K562 (cell line): ENCODE results near the gene EVL. TPM values are rescaled to one million over a fixed set of nuclear protein-coding genes. Genes with fewer than 3 reads are reported as not detected.
"Not testable (repeated sequence)": the region's sequence is repeated elsewhere in the genome, so short reads cannot be mapped to it uniquely, and the experiment has no call there.

ENCODE experiments used
- ATAC-seq: fragments of 200-7000 bp; cut with Tn5 transposase; 3 replicates; pipeline ENCODE4 v1.9.1; 2020; ENCODE audit warnings: moderate library complexity
- BruUV-seq: library from RNA; stranded (reverse); fragments of 400-500 nt; replicated peaks from 2 replicates; lab custom pipeline; 2021; lab: Mats Ljungman, UMichigan
- CTCF ChIA-PET: fragments of 300-600 bp; formaldehyde crosslinking; extraction: SDS; loops from one replicate; lab custom pipeline; 2021; ENCODE audit warnings: low intra/inter-chr PET ratio; lab: Yijun Ruan, JAX
- POLR2A ChIA-PET: fragments of 300-600, 350-650 bp; sonication (Branson Sonifier 250); formaldehyde crosslinking; extraction: SDS; loops from one replicate; lab custom pipeline; 2021; ENCODE audit warnings: antibody characterized with exemption, inconsistent platforms; lab: Yijun Ruan, JAX
- DNase-seq, 4 experiments: peaks; one replicate each; pipeline versions ENCODE4 v3.0.0 to v3.0.0-alpha.2; 2011 to 2018; ENCODE audit warnings: low spot score in 3 of 4, mixed read lengths in 3 of 4; ENCODE audit errors: extremely low read depth in 1 of 4
- FAIRE-seq: peaks from 2 replicates; lab custom pipeline; 2011; peaks lifted over from hg19 to GRCh38; lab: Jason Lieb, UNC
- H2AFZ ChIP-seq: 2 replicates; pipeline ENCODE4 v1.6.0; 2011; ENCODE audit warnings: low read depth, low read length, control low read depth, inconsistent platforms
- H3K27ac ChIP-seq: fragments of 200-600 bp; 3 replicates; pipeline ENCODE4 v1.8.0; 2011; ENCODE audit warnings: low read depth, mild to moderate bottlenecking, control low read depth, inconsistent platforms, low read length, moderate library complexity, mixed read lengths; ENCODE audit errors: extremely low read depth
- H3K27me3 ChIP-seq, 2 experiments: fragments of 300-600 bp in 1 of 2; 2 replicates in 1 of 2; 3 replicates in 1 of 2; pipeline versions ENCODE4 v1.6.0 to v1.8.0; 2011; ENCODE audit warnings: inconsistent platforms in 2 of 2, low read length in 2 of 2, mild to moderate bottlenecking in 1 of 2, mixed read lengths in 1 of 2, moderate library complexity in 1 of 2; ENCODE audit not compliant: control insufficient read depth in 2 of 2, insufficient read depth in 2 of 2
- H3K36me3 ChIP-seq: fragments of 300-600 bp; 3 replicates; pipeline ENCODE4 v1.8.0; 2011; ENCODE audit warnings: mild to moderate bottlenecking, low read length, inconsistent platforms; ENCODE audit not compliant: control insufficient read depth, insufficient read depth
- H3K4me1 ChIP-seq, 2 experiments: fragments of 200-600 bp in 1 of 2; replicated peaks in 1 of 2; 2 replicates in 1 of 2; 3 replicates in 1 of 2; pipeline versions ENCODE4 v1.5.1 to v1.8.0; 2011; ENCODE audit warnings: inconsistent platforms in 2 of 2, low read length in 2 of 2, mild to moderate bottlenecking in 1 of 2, mixed read lengths in 1 of 2, moderate library complexity in 1 of 2; ENCODE audit not compliant: control insufficient read depth in 2 of 2, insufficient read depth in 2 of 2
- H3K4me2 ChIP-seq: 2 replicates; pipeline ENCODE4 v1.6.1; 2011; ENCODE audit warnings: low read length, control low read depth, inconsistent platforms, mixed read lengths; ENCODE audit not compliant: insufficient read depth
- H3K4me3 ChIP-seq: fragments of 200-600 bp; sonication (generic), shearing (Covaris generic); 2 replicates; pipeline ENCODE4 v1.5.1; 2016; ENCODE audit warnings: control low read depth, inconsistent platforms
- H3K79me2 ChIP-seq: fragments of 200-600 bp; 3 replicates; pipeline ENCODE4 v1.8.0; 2011; ENCODE audit warnings: low read length, inconsistent platforms; ENCODE audit not compliant: control insufficient read depth, insufficient read depth
- H3K9ac ChIP-seq, 2 experiments: 2 replicates each; pipeline versions ENCODE4 v1.6.0 to v1.6.1; 2011; ENCODE audit warnings: low read depth in 2 of 2, low read length in 2 of 2, control low read depth in 1 of 2, inconsistent platforms in 1 of 2, mild to moderate bottlenecking in 1 of 2, mixed read lengths in 1 of 2; ENCODE audit not compliant: insufficient read depth in 1 of 2
- H3K9me1 ChIP-seq: one replicate; pipeline ENCODE4 v1.6.0; 2011; ENCODE audit warnings: inconsistent platforms, mild to moderate bottlenecking, low read length, moderate library complexity; ENCODE audit not compliant: control insufficient read depth, insufficient read depth
- H3K9me3 ChIP-seq: replicated peaks from 2 replicates; pipeline ENCODE4 v1.5.1; 2011; ENCODE audit warnings: low read depth, low read length, inconsistent platforms; ENCODE audit not compliant: control insufficient read depth, insufficient read depth
- H4K20me1 ChIP-seq: replicated peaks from 2 replicates; pipeline ENCODE4 v1.6.1; 2011; ENCODE audit warnings: low read length, inconsistent platforms, mixed read lengths; ENCODE audit not compliant: control insufficient read depth, insufficient read depth
- C11orf30 ChIP-seq: fragments of 450-650 bp; IDR thresholded peaks from 2 replicates; pipeline ENCODE4 v1.6.1; 2016; ENCODE audit warnings: low read depth, mild to moderate bottlenecking
- MAFK ChIP-seq: IDR thresholded peaks from 2 replicates; pipeline ENCODE4 v1.6.1; 2011; ENCODE audit warnings: low read length, improper control_type of control experiment
- NFIC ChIP-seq: fragments of 450-650 bp; IDR thresholded peaks from 2 replicates; pipeline ENCODE4 v1.6.1; 2017; ENCODE audit warnings: mild to moderate bottlenecking, inconsistent platforms
- ZNF316 ChIP-seq: fragments of 450-650 bp; IDR thresholded peaks from 2 replicates; pipeline ENCODE4 v1.6.1; 2016
- WGBS: fragments of 100-300 bp; shearing (Covaris generic); methylation state at CpG from one replicate; pipeline ENCODE4 v1.1.6; 2016; ENCODE audit warnings: low coverage, mixed read lengths; ENCODE audit not compliant: insufficient coverage; ENCODE audit errors: missing lambda C conversion rate; 5-methylcytosine and 5-hydroxymethylcytosine counted together
- in situ Hi-C: fragments of 300-500 bp; cut with MboI; formaldehyde crosslinking; loops from 4 replicates; pipeline ENCODE4 v1.15.0; 2018; ENCODE audit warnings: inconsistent platforms, mixed read lengths
- intact Hi-C: fragments of 100-400 bp; cut with micrococcal nuclease; formaldehyde crosslinking; loops from 2 replicates; pipeline ENCODE4 v1.14.2; 2022
- polyA plus RNA-seq, 8 experiments: library from polyadenylated mRNA; depleted of rRNA in 4 of 8; stranded (reverse) in 5 of 8; unstranded in 3 of 8; fragments of >200 nt; fragmentation: Nextera tagmentation in 2 of 8; fragmentation: Illumina TruSeq in 1 of 8; extraction: Ambion mirVana in 2 of 8; extraction: Trizol in 1 of 8; gene quantifications; 2 replicates each; pipeline versions ENCODE4 v1.2.1 to v1.2.3, GENCODE V29; 2011 to 2014; ENCODE audit warnings: inconsistent platforms in 1 of 8, missing spikeins in 1 of 8
- total RNA-seq, 7 experiments: library from RNA; depleted of rRNA in 6 of 7; stranded (reverse); fragments of >200 nt in 6 of 7; fragmentation: Illumina TruSeq in 2 of 7; extraction: Trizol in 2 of 7; gene quantifications; 2 replicates each; pipeline versions ENCODE4 v1.2.1 to v1.2.3, GENCODE V29; 2011 to 2021; ENCODE audit warnings: low replicate concordance in 1 of 7

EVL gene
- total and polyA plus RNA-seq, 9 of the 15 experiments (the other 6 are each of a cell fraction or from before 2014, with no cell fraction given) = 2.9 to 43.4 (median 23.9) TPM

DNA sequence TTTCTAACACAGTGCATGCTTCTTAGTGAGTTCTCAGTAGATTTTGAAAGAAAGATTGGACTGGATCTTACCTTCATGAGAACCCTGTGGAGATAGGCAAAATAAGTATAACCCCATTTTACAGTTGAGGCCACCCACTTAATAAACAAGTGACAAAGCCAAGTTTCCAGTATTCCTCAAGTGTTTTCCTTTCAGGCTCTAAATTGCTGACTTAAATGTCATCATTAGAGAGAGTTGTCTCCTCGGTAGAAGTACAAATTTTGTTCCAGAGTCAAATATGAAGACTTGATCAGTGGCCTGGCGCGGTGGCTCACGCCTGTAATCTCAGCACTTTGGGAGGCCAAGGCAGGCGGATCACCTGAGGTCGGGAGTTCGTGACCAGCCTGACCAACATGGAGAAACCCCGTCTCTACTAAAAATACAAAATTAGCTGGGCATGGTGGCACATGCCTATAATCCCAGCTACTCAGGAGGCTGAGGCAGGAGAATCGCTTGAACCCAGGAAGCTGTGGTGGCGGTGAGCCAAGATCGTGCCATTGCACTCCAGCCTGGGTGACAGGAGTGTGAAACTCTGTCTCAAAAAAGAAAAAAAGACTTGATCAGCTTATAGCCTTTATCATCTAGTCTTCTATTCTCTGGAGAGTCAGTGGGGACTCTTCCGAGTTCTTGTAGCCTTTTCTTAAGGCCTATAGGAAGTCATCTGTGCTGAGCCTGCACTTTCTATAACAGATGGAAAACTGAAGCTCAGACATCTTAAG lies 708 bp upstream of the EVL start:
- DNase-seq, H3K9me1 ChIP-seq, BruUV-seq, H4K20me1 ChIP-seq, in situ Hi-C loops, ATAC-seq, H3K36me3 ChIP-seq, CTCF ChIA-PET, H3K4me3 ChIP-seq, FAIRE-seq, H3K9me3 ChIP-seq, H3K27me3 ChIP-seq: not testable (repeated sequence)
- H2AFZ ChIP-seq = 0 out of 2 replicates have a peak overlapping the region, but pooled peaks have one; percentile 68
- peak; percentile 72 for TF ChIP-seq C11orf30
- peak; percentile 42; the same call in 1 of the 2 replicates for TF ChIP-seq NFIC
- 0 out of 2 replicates have a peak, but pooled peaks have one; percentile 25 for TF ChIP-seq MAFK
- TF ChIP-seq ZNF316 = peak; percentile 74
- H3K27ac ChIP-seq = peak overlapping the region; percentile 89; the same call in 2 of the 3 replicates
- intact Hi-C loops = loop anchor here (5.0 kb wide), 2 partner anchors 82 to 173 kb away; partner anchors contain the start of gene YY1
- WGBS = 47% methylated on average over 5 of the region's 12 CpGs
- peaks cover 41% of the 10 kb centered on the region for H3K79me2 ChIP-seq
- POLR2A ChIA-PET = interaction anchor here (0.6 kb wide), 1 partner anchor 32 kb away, joined by 3 read pairs; no protein-coding TSS in a partner anchor
- peaks cover 25 to 66% of the 10 kb centered on the region in 2 experiments for H3K4me1 ChIP-seq
- peak overlapping the region in 1 of 2 experiments; percentile 58; a peak in 1 of 4 replicates for H3K9ac ChIP-seq
- H3K4me2 ChIP-seq = 0 out of 2 replicates have a peak overlapping the region, but pooled peaks have one; percentile 53
